Retina (tissue), 1 donor: ENCODE data around the gene DISC1.
A peak's percentile ranks its signal among the peaks of the same experiment; 100 is the strongest.

Experiments
- DNase-seq: peaks from one replicate; pipeline ENCODE4 v3.0.0-alpha.2; 2016

DISC1 gene

DNA sequence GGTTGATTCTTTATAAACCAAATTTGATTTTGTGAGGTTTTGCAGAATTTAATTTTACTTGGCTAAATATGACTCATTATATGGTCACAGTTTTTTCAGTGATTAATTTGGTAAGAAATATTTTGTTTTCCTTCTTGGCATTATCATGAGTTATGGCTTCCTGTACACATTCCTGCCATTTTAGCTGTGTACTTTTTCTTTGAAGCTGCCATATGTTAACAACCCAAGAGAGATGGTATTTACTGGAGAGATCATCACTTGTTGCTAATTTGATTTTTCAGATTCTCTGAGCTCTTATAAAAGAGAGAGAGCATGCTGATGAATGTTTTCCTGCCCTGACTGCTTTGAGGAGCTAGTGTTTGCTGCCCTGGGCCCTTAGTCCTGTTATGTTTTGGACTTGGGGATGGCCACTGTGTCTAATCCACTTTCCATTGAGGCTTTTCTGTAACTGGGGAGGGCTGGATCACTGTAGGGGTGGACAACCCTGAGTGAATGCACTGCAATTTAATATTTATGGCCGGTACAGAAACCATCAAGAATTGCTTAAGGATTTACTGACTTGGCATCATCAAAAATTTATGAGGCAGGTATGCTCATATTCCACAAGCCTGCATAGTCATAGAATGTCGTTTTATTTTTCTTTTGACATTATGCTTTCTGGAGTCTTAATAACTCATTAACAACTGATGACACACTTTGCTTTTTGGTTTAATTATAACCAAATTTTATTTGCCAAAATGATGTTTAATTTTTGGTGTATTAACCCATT, 200.9 kb downstream of the DISC1 start:
- peak; percentile 21 for DNase-seq

GRCh38 chr1:231828182-231828920, 201.8 kb downstream of the DISC1 start:
- DNase-seq, result no peak

GRCh38 chr1:231829332-231829731, 202.7 kb downstream of the DISC1 start:
- no peak for DNase-seq

DNA sequence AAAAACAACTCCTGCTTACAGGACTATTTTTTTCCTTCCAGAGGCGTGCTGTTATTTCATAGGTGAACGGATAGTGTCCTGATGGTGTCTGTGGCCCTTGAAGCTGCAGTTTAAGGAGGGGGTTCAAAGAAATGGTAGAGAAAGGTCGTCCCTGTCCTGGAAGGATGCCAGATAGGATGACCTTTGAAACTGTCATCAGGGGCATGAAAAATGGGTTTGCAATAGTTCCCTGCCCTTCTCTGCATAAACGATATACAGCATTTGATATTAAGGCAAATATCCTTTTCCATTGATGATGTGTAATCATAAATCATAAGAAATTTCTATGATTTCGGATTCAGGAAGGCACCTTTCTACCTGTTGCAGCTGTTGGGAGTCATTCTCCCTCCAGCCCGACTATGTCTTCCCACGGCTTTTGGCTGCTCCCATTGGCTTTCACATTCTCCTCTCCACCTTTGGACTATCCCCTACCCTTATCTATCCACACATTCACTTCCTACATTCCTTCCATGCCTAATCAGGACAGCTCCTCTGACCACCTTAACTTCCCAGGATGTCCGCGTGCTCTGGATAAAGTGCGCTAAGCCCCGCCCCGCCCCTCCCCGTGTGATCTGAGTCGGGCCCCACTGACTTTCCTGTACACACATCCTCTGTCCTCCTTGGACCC, 209.8 kb downstream of the DISC1 start:
- DNase-seq, result no peak

DNA sequence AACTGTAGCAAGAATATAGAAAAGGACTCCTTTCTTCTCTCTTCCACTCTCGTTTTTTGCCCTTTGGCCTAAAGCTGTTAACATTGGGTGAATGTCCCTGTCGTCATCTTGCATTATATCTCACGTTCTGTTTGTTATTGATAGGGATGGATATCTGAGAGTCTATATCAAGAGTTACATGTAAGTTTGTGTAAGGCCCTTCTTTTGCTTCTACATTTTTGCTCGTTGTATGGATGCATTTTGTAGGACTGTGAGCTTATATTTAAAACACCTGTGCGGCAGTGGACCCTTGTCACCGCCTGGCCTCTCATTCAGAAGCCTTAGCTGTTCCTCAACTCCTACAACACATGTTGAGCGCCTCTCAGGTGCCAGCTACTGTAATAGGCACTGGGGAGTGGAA, 211.9 kb downstream of the DISC1 start:
- no peak for DNase-seq

DNA sequence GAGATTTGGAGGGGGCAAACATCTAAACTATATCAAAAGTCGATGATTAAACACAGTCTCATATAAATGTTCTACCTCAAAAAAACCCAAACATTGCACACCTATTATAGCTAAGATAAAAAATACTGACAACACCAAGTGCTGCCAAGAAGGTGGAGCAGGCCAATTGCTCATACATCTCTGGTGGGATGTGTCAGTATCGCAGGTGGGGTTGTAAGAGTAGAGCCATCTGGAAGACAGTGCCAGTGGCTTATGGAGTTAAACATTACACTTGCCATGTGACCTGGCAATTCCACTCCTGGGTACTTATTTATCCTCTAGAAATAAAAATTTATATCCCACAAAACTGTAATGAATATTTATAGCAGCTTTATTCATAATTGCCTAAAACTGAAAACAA, 213.4 kb downstream of the DISC1 start:
- DNase-seq, result no peak

DNA sequence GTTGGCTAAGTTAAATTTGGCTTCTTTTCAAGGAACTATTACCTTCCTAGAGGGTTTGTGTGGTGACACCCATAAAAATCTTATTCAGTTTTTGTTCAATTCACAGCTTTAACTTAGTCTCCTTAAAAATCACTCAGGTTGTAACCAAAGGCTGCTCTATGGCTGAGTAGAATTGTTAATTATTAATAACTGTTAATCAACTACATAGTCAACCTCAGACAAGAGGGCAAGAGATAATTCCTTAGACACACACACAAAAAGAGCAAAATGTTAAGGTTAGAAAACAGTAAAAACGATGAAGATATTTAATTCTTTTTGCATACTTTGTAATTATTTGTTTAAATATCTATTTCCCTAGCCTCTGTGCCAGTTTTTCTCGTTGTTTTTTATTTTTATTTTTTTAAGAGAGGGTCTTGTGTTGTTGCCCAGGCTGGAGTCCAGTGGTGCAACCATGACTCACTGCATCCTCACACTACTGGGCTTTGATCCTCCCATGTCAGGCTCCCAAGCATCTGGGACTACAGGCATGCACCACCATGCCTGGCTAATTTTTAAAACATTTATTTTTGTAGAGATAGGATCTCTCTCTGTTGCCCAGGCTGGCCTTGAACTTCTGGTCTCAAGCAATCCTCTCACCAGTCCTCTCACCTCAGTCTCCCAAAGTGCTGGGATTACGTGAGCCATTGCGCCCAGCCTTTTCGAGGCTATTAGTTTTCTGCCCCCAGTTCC, 215.2 kb downstream of the DISC1 start:
- no peak for DNase-seq

DNA sequence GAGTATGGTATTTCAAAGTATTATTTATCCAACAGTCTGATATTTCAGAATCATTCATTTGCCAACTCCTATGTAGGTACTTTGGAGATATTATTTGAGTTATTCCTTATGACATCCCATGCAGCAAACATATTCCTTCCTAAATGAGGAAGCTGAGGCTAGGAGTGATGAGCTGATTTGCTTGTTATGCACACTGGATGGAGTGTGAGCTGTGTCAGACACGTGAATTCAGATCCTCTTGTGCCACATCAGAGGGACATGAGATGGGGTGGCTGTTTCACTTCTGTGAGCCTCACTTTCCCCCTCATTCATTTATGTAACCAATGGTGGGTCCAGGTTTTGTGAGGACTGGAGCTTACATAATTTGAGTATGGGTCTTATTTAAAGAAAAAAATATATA, 215.9 kb downstream of the DISC1 start:
- DNase-seq, result no peak

GRCh38 chr1:231844986-231845502, 218.5 kb downstream of the DISC1 start:
- no peak for DNase-seq

DNA sequence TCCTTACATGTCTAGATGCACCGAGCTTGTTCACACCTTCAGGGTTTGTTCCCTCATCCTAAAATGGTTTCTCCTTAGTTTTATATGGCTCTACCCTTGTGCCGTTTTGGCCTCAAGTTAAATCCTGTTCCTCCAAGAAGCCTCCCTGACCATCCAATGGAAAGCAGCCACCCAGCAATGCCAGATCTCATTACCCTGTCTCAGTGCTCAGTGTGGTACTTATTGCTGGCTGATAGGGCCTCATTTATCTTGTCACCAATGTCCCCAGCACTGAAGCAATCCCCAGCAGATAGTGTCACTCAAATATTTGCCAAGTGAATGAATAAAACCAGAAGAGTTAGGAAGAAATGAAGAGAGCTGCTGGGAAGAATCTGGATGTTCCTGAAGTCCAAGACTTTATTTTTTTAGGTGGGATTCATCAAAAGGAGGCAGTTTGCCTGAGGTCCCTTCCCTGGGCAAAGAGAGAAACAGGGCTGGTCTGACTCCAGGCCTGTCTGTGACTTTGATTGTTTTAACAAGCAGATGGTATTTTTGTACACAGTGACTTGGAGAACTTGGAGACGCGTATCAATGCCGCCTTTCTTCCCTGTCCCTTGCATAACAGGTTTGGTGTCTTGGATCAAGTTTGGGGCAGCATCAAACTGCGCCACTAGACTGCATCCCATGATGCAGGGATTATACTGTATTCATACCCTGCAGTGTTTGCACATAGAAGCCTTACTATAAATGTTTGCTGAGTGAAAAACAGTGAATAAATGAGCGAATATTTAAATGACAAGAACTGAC, 221.2 kb downstream of the DISC1 start:
- no peak for DNase-seq

DNA sequence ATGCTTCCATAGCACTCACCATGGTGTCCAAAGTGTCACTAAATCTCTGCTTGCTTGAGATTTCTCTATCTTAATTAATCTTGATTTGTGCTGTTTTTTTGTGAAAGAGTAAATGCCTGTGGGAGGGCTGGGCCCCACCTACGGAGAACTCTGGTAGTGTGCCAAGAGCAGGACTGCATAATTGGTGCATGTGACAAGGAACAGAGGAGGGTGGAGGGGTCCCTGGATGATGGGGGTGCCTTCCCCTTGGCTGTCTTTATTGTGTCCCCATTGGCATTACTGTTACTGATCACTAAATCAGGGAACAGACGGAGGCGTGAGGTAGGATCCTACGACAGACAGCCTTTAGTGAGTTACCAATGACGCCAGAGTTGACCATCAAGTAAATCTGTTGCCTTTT, 223.4 kb downstream of the DISC1 start:
- DNase-seq, result no peak

DNA sequence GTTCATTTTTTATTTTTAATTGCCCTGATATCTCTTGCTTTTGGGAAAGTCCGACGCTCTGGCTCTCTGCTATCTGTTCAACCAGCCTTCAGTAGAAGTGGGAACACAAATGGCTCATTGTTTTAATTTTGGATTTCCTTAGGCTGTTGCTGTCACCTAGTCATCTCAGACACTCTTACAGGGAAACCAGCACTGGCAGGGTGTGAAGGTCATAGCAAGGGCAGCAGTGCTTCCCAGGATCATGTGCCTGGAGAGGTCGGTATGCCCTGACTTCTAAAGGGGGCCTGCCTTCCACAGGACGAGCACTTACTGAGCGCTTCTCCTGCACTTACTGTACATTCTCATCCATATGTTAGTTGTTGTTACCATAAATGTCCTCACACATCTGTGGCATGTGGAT, 224.2 kb downstream of the DISC1 start:
- no peak for DNase-seq

- no peak for DNase-seq
Measured at GRCh38 chr1:231853588-231854207, 227.1 kb downstream of the DISC1 start.

GRCh38 chr1:231855361-231855760, 228.8 kb downstream of the DISC1 start:
- no peak for DNase-seq

DNA sequence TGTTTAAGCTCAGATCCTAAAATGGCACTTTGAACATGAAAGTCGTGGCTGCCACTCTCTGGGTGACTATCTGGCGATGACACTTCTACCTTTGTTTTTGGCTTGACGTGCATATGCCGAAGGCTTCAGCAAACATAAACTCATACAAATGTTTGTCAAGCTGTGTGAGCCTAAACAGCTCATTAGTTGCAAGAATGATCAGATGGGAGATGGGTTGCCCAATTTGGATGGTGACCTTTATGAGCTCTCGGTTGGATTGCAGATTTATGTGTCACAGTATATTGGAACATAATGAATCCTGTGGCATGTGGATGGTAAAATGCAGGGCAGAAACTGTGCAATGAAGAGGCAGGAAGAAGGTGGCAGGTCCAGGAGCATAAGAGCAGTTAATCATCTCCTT, 229.3 kb downstream of the DISC1 start:
- DNase-seq, result no peak

- DNase-seq, result no peak
Measured at GRCh38 chr1:231856426-231856825, 229.8 kb downstream of the DISC1 start.

DNA sequence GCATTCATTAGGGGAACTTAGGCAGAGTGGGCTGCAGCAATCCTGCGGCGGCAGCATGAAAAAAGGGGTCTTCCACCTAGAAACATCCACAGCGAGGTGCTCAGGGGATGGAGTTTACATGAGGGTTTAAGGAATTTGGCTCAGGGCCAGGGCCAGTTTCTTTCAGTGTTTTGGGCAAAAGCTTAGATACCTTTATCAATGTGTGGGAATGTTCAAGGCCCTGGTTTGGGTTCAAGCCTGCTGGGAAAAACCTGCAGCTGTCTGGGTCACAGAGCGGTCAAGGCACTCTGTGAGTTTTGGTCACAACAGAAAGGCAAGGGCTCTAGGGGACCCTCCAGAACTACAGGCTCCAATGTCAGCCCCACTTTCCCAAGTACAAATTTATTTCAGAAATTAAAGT, 230.3 kb downstream of the DISC1 start:
- no peak for DNase-seq

- no peak for DNase-seq
Measured at GRCh38 chr1:231857609-231858135, 231.1 kb downstream of the DISC1 start.

DNA sequence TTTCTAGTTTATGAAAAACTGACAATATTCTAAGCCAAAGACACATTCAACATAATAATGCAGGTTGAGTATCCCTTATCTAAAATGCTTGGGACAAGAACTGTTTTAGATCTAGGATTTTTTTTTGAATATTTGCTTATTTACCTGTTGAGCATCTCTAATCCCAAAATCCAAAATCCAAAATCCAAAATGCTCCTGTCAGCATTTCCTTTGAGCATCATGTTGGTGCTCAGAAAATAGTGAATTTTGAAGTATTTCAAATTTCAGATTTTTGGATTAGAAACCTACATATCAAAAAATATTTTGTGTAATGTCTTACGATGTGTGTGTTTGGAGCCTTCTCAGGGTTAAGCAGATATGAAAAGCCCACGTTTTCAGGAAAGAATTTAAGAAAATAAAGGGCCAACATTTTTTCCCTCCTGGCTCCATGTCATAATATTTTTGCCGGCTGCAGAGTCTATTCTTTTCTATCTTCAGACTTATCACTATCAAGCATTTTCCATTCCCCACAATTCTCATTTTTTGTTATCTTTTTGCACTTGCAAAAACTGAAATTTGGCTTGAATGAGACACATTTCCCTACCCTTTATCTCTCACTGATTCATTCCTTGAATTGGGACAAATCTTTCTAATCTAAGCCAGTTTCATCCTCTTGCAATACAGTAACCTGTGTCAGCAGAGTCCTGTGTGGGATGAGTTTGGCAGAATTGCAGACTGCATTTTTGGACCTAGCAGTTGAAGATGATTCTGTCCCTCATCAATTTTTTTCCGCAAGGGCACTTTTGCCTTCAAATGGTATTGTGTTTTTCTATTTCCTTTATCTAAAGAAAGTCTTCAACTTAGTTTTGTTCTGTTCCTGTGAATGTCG, 233.9 kb downstream of the DISC1 start:
- DNase-seq, result no peak
